HG03571 (cell line): ENCODE data around the gene RNF166.

Source experiments
- ATAC-seq: cut with Tn5 transposase; IDR thresholded peaks from one replicate; pipeline ENCODE4 v1.9.1; 2021; ENCODE audit not compliant: unreplicated experiment

RNF166 gene

GRCh38 chr16:88739139-88739976 lies 33.1 kb upstream of the RNF166 start:
- no peak for ATAC-seq

- no peak for ATAC-seq
Observed at GRCh38 chr16:88738151-88739084, 32.2 kb upstream of the RNF166 start.

GRCh38 chr16:88737298-88738150 lies 31.3 kb upstream of the RNF166 start:
- ATAC-seq, result no peak

- ATAC-seq, result no peak
Observed at GRCh38 chr16:88736496-88736895, 30.3 kb upstream of the RNF166 start.

GRCh38 chr16:88736088-88736487 lies 29.9 kb upstream of the RNF166 start:
- ATAC-seq, result no peak

- no peak for ATAC-seq
Observed at GRCh38 chr16:88735616-88736015, 29.4 kb upstream of the RNF166 start.

GRCh38 chr16:88735121-88735520 lies 28.9 kb upstream of the RNF166 start:
- ATAC-seq, result no peak

- ATAC-seq, result no peak
Observed at GRCh38 chr16:88734361-88734728, 28.1 kb upstream of the RNF166 start.

GRCh38 chr16:88733630-88734360 lies 27.6 kb upstream of the RNF166 start:
- ATAC-seq, result no peak

- no peak for ATAC-seq
Observed at GRCh38 chr16:88732961-88733294, 26.7 kb upstream of the RNF166 start.

GRCh38 chr16:88732172-88732960 lies 26.2 kb upstream of the RNF166 start:
- ATAC-seq, result no peak

GRCh38 chr16:88731699-88732098 lies 25.5 kb upstream of the RNF166 start:
- no peak for ATAC-seq

- no peak for ATAC-seq
Observed at GRCh38 chr16:88730632-88731607, 24.7 kb upstream of the RNF166 start.

- ATAC-seq, result no peak
Observed at GRCh38 chr16:88727871-88728270, 21.7 kb upstream of the RNF166 start.

GRCh38 chr16:88726981-88727380 lies 20.8 kb upstream of the RNF166 start:
- ATAC-seq, result no peak

GRCh38 chr16:88726408-88726749 lies 20.2 kb upstream of the RNF166 start:
- ATAC-seq, result no peak

GRCh38 chr16:88725609-88726407 lies 19.6 kb upstream of the RNF166 start:
- ATAC-seq, result no peak
